ENCODE measurements around the gene SURF1.
A peak's percentile ranks its signal among the peaks of the same experiment; 100 is the strongest.
"Not testable (repeated sequence)": the region's sequence is repeated elsewhere in the genome, so short reads cannot be mapped to it uniquely, and the experiment has no call there.

Gene SURF1

DNA sequence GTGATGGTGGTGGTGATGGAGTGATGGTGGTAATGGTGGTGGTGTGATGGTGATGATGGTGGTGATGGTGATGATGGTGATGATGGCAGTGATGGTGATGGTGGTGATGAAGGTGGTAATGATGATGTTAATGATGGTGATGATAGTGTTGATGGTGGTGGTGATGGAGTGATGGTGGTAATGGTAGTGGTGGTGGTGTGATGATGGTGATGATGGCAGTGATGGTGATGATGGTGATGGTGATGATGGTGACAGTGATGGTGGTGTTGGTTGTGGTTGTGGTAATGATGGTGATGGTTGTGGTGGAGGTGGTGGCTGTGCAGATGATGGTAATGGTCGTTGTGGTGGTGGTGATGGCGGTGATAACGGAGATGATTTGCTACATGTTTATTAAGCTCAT, 27.2 kb upstream of the SURF1 start:
- DNase-seq (ENCODE audit: low read depth in 2 of 2), result no peak

DNA sequence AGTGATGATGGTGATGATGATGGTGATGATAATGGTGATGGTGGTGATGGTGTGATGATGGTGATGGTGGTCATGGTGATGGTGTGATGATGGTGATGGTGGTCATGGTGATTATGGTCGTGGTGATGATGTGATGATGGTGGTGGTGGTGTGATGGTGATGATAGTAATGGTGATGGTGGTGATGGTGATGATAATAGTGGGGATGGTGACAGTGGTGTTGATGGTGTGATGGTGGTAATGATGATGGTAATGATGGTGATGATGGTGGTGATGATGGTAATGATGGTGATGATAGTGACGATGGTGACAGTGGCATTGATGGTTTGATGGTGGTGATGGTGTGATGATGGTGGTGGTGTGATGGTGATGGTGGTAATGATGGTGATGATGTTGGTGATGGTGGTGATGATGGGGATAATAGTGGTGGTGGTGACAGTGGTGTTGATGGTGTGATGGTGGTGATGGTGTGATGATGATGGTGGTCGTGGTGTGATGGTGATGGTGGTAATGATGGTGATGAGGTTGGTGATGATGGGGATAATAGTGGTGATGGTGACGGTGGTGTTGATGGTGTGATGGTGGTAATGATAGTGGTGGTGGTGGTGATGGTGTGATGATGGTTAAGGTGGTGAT, 26.3 kb upstream of the SURF1 start:
- DNase-seq (ENCODE audit: low read depth in 2 of 2), result no peak

- no peak for DNase-seq (ENCODE audit: low read depth in 2 of 2)
Measured at GRCh38 chr9:133380734-133381133, 24.4 kb upstream of the SURF1 start.

- DNase-seq (ENCODE audit: low read depth in 2 of 2), result no peak
Measured at GRCh38 chr9:133379153-133380086, 23.1 kb upstream of the SURF1 start.

DNA sequence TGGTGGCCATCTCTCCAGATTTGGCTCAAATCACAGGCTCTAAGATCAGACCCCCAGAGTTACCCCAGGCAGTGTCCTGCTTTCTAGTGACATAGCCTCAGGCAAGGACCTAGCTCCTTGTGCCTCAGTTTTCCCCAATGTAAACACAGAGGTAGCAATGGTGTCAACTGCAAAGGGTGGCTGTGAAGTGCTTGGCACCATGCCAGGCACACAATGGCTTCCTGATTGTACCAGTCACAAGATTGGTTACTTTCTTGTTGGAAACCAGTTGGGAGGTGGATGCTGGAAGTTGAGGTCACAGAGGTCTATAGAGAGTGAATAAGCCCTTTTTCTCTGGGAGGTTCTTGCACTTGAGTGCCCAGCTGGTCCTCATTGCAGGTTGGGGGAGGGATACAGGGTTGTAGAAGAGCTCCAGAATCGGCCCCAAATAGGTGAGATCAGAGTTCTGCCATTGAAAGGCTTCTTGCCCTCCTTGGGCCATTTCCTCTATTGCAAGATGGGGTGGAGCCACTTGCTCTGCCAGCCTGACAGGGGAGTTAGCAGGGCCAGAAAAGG, 22.2 kb upstream of the SURF1 start:
- DNase-seq (ENCODE audit: low read depth in 2 of 2), result no peak

GRCh38 chr9:133377721-133378216, 21.5 kb upstream of the SURF1 start:
- no peak for DNase-seq (ENCODE audit: low read depth in 2 of 2)

DNA sequence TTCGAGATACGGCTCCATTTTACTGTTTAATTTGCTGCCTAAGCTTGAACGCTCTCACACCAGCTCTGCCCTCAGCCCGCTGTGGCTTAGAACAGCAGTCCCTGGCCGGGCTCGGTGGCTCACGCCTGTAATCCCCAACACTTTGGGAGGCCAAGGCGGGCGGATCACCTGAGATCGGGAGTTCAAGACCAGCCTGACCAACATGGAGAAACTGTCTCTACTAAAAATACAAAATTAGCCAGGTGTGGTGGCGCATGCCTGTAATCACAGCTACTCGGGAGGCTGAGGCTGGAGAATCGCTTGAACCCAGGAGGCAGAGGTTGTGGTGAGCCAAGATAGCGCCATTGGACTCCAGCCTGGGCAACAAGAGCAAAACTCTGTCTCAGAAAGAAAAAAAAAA, 21.0 kb upstream of the SURF1 start:
- not testable (repeated sequence) for DNase-seq (ENCODE audit: low read depth in 2 of 2)

DNA sequence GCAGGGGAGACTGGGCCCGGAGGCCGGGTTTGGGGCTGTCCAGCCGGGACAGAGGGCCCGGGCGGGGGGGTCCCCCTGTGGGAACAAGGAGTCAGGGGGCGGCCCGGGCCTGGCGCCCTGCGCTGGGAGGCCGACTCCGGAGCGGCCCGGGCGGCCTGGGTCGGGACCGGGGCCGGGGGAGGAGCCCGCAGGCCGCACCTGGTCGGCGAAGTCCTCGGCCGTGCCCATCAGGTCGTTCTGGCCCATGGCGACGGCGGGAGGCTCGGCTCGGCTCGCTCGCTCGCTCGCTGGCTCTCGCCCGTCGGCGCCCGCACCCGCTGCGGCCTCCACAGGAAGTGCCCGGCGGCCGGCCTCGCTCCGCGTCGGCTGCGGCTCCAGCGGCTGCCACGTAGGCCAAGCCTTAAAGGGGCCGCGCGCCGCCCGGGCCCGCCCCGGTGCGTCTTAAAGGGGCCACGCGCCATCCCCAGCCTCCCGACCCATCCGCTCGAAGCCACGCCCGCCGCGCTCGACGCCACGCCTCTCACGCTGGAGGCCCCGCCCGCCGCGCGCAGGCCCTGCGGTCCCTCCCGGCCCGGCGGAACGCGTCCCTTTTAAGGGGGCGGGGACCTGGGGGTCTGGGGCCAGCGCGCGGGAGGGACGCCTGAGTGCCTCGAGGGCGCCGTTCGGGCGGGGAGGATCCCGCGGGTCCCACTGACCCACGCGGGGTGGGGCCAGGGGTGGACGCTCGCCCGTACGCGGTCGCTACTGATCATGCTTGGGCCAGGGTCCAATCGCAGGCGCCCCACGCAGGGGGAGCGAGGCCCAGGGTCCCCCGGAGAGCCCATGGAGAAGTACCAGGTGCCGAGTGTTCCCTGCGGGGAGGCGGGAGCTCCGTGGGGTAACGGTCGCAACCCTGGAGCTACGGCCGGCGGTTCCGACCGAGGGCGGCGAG, 19.7 kb upstream of the SURF1 start, which contains the start of the genes STKLD1 and SURF4:
Gene STKLD1, plus strand, starts transcription at position 643 of the 931 bp plus-strand sequence. Its CDS starts 108 bp downstream, at position 751.
Gene SURF4, minus strand, starts transcription at position 337 of the 931 bp plus-strand sequence. Its CDS starts 91 bp downstream, at position 246.
- DNase-seq (ENCODE audit: low read depth in 2 of 2), result peak; percentile 88 to 90

- no peak for DNase-seq (ENCODE audit: low read depth in 2 of 2)
Measured at GRCh38 chr9:133375116-133375723, 18.9 kb upstream of the SURF1 start.

DNA sequence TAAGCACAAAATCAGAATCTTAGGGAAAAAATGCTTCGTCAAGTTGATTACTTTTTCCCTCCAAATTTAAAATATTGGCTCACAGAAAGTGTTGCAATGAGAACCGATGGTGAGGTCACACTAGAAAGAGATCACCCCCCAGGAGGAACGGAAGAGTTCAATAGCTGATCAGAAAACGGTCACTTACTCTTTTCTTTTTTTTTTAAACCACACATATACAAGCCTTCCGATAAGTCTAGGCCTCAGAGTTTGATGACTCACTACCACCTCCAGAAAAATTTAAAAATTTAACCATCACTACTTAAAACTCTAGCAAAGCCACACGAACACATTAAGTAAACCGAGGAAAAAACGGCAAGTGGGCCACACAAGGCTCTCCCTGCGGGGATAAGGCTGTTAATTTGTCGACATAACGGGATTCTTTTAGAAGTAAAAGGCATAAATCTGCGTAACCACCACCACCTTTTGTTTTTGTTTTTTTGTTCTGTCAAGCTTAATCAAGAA, 18.4 kb upstream of the SURF1 start:
- no peak for DNase-seq (ENCODE audit: low read depth in 2 of 2)

- no peak for DNase-seq (ENCODE audit: low read depth in 2 of 2)
Measured at GRCh38 chr9:133372144-133372543, 15.9 kb upstream of the SURF1 start.

- DNase-seq (ENCODE audit: low read depth in 2 of 2), result peak in 1 of 2 donors; percentile 54
Measured at GRCh38 chr9:133371261-133371711, 15.0 kb upstream of the SURF1 start.

DNA sequence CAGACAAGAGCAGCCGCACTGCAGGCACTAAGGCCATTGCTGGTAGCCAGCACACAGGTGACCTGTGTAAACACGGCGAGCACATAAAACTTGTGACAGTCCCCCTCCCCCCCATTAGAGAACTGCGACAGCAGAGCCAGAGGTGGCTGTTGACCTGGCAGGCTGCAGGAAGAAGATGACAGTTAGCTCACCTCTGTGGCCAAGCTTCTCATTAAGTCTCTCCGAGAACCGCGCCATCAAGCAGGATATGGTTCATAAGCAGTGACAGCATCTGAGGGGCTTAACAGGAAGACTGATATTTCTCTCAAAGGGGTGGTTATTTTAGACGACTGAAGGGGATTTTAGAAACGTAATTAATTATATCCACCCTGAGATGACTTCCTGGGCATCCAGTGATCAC, 14.4 kb upstream of the SURF1 start:
- DNase-seq (ENCODE audit: low read depth in 2 of 2), result no peak

DNA sequence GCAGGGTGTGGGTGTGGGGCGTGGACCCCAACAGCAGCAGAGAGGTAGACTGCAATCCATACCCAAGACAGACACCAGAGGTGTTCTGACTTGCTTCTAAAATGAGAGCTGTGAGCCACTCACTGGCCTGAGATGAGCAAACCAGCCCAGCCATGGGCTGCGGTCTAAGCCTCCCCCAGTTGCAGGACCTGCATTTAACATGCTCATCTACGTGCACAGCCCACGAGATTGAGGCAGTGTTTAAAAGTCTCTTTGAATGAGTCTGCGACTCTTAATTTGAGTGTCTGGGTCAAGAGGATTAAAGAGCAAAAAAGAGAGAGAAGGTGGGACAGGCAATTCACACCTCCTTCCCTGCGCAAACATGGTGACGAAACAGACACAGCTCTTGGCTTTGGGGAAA, 13.6 kb upstream of the SURF1 start:
- DNase-seq (ENCODE audit: low read depth in 2 of 2), result no peak

DNA sequence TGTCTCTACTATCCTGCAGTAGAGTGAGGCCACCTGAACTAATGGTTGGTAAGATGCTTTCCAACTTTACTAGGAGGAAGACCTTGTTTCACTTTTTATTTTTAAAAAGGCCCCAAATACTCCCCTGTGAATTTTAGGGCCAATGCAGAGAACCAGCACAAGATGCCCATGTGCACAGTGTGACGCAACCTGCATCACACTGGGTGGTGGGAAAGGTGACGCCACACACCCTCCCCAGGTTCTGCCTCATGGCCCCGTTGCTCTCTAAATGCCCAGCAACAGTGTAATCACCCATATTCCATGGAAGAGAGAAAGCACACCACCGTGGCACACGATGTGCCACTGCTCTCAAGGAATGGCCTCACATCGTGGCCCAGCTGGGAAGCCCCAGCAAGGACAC, 13.1 kb upstream of the SURF1 start:
- DNase-seq (ENCODE audit: low read depth in 2 of 2), result no peak

GRCh38 chr9:133368249-133368881, 12.1 kb upstream of the SURF1 start:
- no peak for DNase-seq (ENCODE audit: low read depth in 2 of 2)

GRCh38 chr9:133367778-133368177, 11.5 kb upstream of the SURF1 start:
- DNase-seq (ENCODE audit: low read depth in 2 of 2), result no peak

- DNase-seq (ENCODE audit: low read depth in 2 of 2), result no peak
Measured at GRCh38 chr9:133367221-133367620, 10.9 kb upstream of the SURF1 start.

- no peak for DNase-seq (ENCODE audit: low read depth in 2 of 2)
Measured at GRCh38 chr9:133366435-133366834, 10.1 kb upstream of the SURF1 start.
